Mesenchymal stem cell (in vitro differentiated cells and primary cell): ENCODE measurements around the gene DAPP1.

Experiments
- DNase-seq: peaks from one replicate; pipeline ENCODE4 v3.0.0-alpha.2; 2013
- H2AFZ ChIP-seq: one replicate; pipeline ENCODE4 v1.6.1; 2013; ENCODE audit warnings: low read depth, mild to moderate bottlenecking, control low read depth, inconsistent platforms, low read length, moderate library complexity
- H2AK5ac ChIP-seq: 2 replicates; pipeline ENCODE4 v1.6.1; 2013; ENCODE audit warnings: low read length, moderate library complexity, mild to moderate bottlenecking, inconsistent platforms; ENCODE audit not compliant: severe bottlenecking
- H2BK120ac ChIP-seq: one replicate; pipeline ENCODE4 v1.6.1; 2013; ENCODE audit warnings: low read depth, mild to moderate bottlenecking, inconsistent platforms, low read length, moderate library complexity
- H2BK12ac ChIP-seq, 2 experiments: one replicate each; pipeline ENCODE4 v1.6.1; 2013; ENCODE audit warnings: inconsistent platforms in 2 of 2, low read length in 2 of 2, mild to moderate bottlenecking in 2 of 2, moderate library complexity in 2 of 2, control low read depth in 1 of 2
- H2BK15ac ChIP-seq: one replicate; pipeline ENCODE4 v1.6.1; 2013; ENCODE audit warnings: mild to moderate bottlenecking, low read depth, inconsistent platforms; ENCODE audit not compliant: poor library complexity, severe bottlenecking
- H2BK5ac ChIP-seq: 2 replicates; pipeline ENCODE4 v1.6.1; 2013; ENCODE audit warnings: low read depth, mild to moderate bottlenecking, low read length, control low read depth, inconsistent platforms; ENCODE audit not compliant: poor library complexity, severe bottlenecking
- H3K14ac ChIP-seq, 2 experiments: one replicate each; pipeline ENCODE4 v1.6.1; 2013; ENCODE audit warnings: inconsistent platforms in 2 of 2, low read length in 2 of 2, control low read depth in 1 of 2, mild to moderate bottlenecking in 1 of 2, moderate library complexity in 1 of 2
- H3K18ac ChIP-seq, 2 experiments: one replicate each; pipeline ENCODE4 v1.6.1; 2013; ENCODE audit warnings: inconsistent platforms in 2 of 2, low read length in 2 of 2, control low read depth in 1 of 2, low read depth in 1 of 2, mild to moderate bottlenecking in 1 of 2
- H3K23ac ChIP-seq, 2 experiments: one replicate each; pipeline ENCODE4 v1.6.1; 2013; ENCODE audit warnings: inconsistent platforms in 2 of 2, low read length in 2 of 2, mild to moderate bottlenecking in 2 of 2, moderate library complexity in 2 of 2, control low read depth in 1 of 2
- H3K27ac ChIP-seq: 2 replicates; pipeline ENCODE4 v1.5.1; 2013; ENCODE audit warnings: mild to moderate bottlenecking, moderate library complexity, low read length, control low read depth, inconsistent platforms; ENCODE audit not compliant: poor library complexity, severe bottlenecking
- H3K27me3 ChIP-seq, 2 experiments: 2 replicates each; pipeline versions ENCODE4 v1.6.1 to v1.7.0; 2013; ENCODE audit warnings: low read length in 2 of 2, mild to moderate bottlenecking in 2 of 2, moderate library complexity in 2 of 2, control low read depth in 1 of 2, inconsistent platforms in 1 of 2; ENCODE audit not compliant: control insufficient read depth in 1 of 2, insufficient read depth in 1 of 2
- H3K36me3 ChIP-seq, 2 experiments: 2 replicates each; pipeline versions ENCODE4 v1.6.1 to v1.7.0; 2013; ENCODE audit warnings: low read length in 2 of 2, control low read depth in 1 of 2, inconsistent platforms in 1 of 2, low read depth in 1 of 2, mild to moderate bottlenecking in 1 of 2; ENCODE audit not compliant: insufficient read depth in 2 of 2, control insufficient read depth in 1 of 2
- H3K4ac ChIP-seq, 2 experiments: one replicate each; pipeline ENCODE4 v1.6.1; 2013; ENCODE audit warnings: inconsistent platforms in 2 of 2, low read length in 2 of 2, mild to moderate bottlenecking in 2 of 2, moderate library complexity in 2 of 2, control low read depth in 1 of 2, low read depth in 1 of 2
- H3K4me1 ChIP-seq: 2 replicates; pipeline ENCODE4 v1.6.1; 2013; ENCODE audit warnings: low read depth, low read length, control low read depth; ENCODE audit not compliant: control insufficient read depth, insufficient read depth
- H3K4me2 ChIP-seq: 2 replicates; pipeline ENCODE4 v1.6.1; 2013; ENCODE audit warnings: low read length, mild to moderate bottlenecking, inconsistent platforms; ENCODE audit not compliant: poor library complexity, severe bottlenecking
- H3K4me3 ChIP-seq, 2 experiments: 2 replicates each; pipeline versions ENCODE4 v1.5.1 to v1.7.0; 2013; ENCODE audit warnings: low read length in 2 of 2, mild to moderate bottlenecking in 2 of 2, control low read depth in 1 of 2, low read depth in 1 of 2; ENCODE audit not compliant: insufficient read depth in 1 of 2
- H3K79me1 ChIP-seq: replicated peaks from 2 replicates; pipeline ENCODE4 v1.6.1; 2013; ENCODE audit warnings: mild to moderate bottlenecking, control low read depth, low read length, inconsistent platforms; ENCODE audit not compliant: poor library complexity, severe bottlenecking
- H3K9ac ChIP-seq: 2 replicates; pipeline ENCODE4 v1.7.0; 2013; ENCODE audit warnings: mild to moderate bottlenecking, low read length, moderate library complexity
- H3K9me3 ChIP-seq: 2 replicates; pipeline ENCODE4 v1.7.0; 2013; ENCODE audit warnings: mild to moderate bottlenecking, low read length; ENCODE audit not compliant: control insufficient read depth
- H4K8ac ChIP-seq: one replicate; pipeline ENCODE4 v1.6.1; 2013; ENCODE audit warnings: inconsistent platforms, mild to moderate bottlenecking, low read length, moderate library complexity
- H4K91ac ChIP-seq: one replicate; pipeline ENCODE4 v1.6.1; 2013; ENCODE audit warnings: mild to moderate bottlenecking, low read length, inconsistent platforms
- WGBS: methylation state at CpG from one replicate; pipeline ENCODE4 v1.1.7; 2013; ENCODE audit warnings: mixed read lengths; 5-methylcytosine and 5-hydroxymethylcytosine counted together

DAPP1 gene

DNA sequence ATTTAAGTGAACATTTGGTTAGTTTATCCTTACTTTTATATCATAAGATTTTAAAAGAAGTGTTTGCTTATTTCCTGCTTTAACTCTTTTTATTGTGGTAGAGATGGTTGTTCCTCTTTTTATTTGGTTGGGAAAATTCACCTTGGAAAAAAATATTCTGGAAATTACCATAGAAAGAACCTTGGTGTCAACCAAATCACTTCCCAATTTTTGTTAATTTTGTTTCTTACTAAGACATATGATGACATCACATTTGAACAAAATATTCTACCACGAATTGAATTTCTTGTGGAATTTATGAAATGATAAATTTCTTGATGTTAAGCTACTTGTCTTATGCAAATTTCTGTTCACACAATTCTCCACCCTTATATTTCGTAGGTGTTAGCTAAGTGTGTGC, 43.9 kb downstream of the DAPP1 start:
- H3K23ac ChIP-seq, result no peak overlapping the region
- 69% methylated on average over 1 of the region's 2 CpGs for WGBS
- no peak overlapping the region for H2BK15ac ChIP-seq
- H3K4ac ChIP-seq, result no peak overlapping the region
- no peaks in the 10 kb centered on the region for H3K79me1 ChIP-seq
- H3K27me3 ChIP-seq, result no peaks in the 10 kb centered on the region
- no peaks in the 10 kb centered on the region for H3K36me3 ChIP-seq
- no peak overlapping the region for H3K9ac ChIP-seq
- no peak overlapping the region for H2BK120ac ChIP-seq
- no peak overlapping the region for H2BK5ac ChIP-seq
- no peak overlapping the region for H2AK5ac ChIP-seq
- H3K27ac ChIP-seq, result no peak overlapping the region
- H4K8ac ChIP-seq, result no peak overlapping the region
- H2BK12ac ChIP-seq, result no peak overlapping the region
- no peak overlapping the region for H3K14ac ChIP-seq
- no peak overlapping the region for H3K18ac ChIP-seq
- no peak overlapping the region for H3K4me3 ChIP-seq
- DNase-seq, result no peak
- no peaks in the 10 kb centered on the region for H3K9me3 ChIP-seq
- H4K91ac ChIP-seq, result no peak overlapping the region
- no peak overlapping the region for H3K4me2 ChIP-seq
- H2AFZ ChIP-seq, result no peak overlapping the region
- H3K4me1 ChIP-seq, result peaks cover 2% of the 10 kb centered on the region

GRCh38 chr4:99861120-99861905, 44.7 kb downstream of the DAPP1 start:
- H3K4me2 ChIP-seq, result no peak overlapping the region
- no peaks in the 10 kb centered on the region for H3K27me3 ChIP-seq
- H3K9me3 ChIP-seq, result no peaks in the 10 kb centered on the region
- no peaks in the 10 kb centered on the region for H3K79me1 ChIP-seq
- H3K4ac ChIP-seq, result no peak overlapping the region
- no peak overlapping the region for H3K18ac ChIP-seq
- H4K91ac ChIP-seq, result no peak overlapping the region
- no peak overlapping the region for H2BK15ac ChIP-seq
- H2AK5ac ChIP-seq, result no peak overlapping the region
- no peak overlapping the region for H4K8ac ChIP-seq
- H2BK120ac ChIP-seq, result no peak overlapping the region
- no peak overlapping the region for H2AFZ ChIP-seq
- H2BK12ac ChIP-seq, result no peak overlapping the region
- no peak overlapping the region for H3K23ac ChIP-seq
- peaks cover 2% of the 10 kb centered on the region for H3K4me1 ChIP-seq
- H3K27ac ChIP-seq, result no peak overlapping the region
- H3K14ac ChIP-seq, result no peak overlapping the region
- no peaks in the 10 kb centered on the region for H3K36me3 ChIP-seq
- no peak overlapping the region for H3K4me3 ChIP-seq
- 51% methylated on average over 2 of the region's 5 CpGs for WGBS
- no peak overlapping the region for H3K9ac ChIP-seq
- H2BK5ac ChIP-seq, result no peak overlapping the region
- DNase-seq, result no peak

GRCh38 chr4:99863804-99864203, 47.2 kb downstream of the DAPP1 start:
- Histone ChIP-seq H3K4me2 (no peak overlapping the region), H4K8ac (no peak overlapping the region), H3K27ac (no peak overlapping the region), H3K9me3 (no peaks in the 10 kb centered on the region), H2AFZ (no peak overlapping the region), H3K36me3 (no peaks in the 10 kb centered on the region), H3K23ac (no peak overlapping the region), H3K27me3 (no peaks in the 10 kb centered on the region), H4K91ac (no peak overlapping the region), H3K79me1 (no peaks in the 10 kb centered on the region), H3K14ac (no peak overlapping the region), H3K4ac (no peak overlapping the region), H3K9ac (no peak overlapping the region), H2BK12ac (no peak overlapping the region), H3K4me1 (peaks cover 2% of the 10 kb centered on the region), H3K4me3 (no peak overlapping the region), H2BK5ac (no peak overlapping the region), H3K18ac (no peak overlapping the region), H2BK15ac (no peak overlapping the region), H2AK5ac (no peak overlapping the region), H2BK120ac (no peak overlapping the region)
- DNase-seq, result peak; percentile 24
- 75% methylated on average over 2 of the region's 3 CpGs for WGBS

DNA sequence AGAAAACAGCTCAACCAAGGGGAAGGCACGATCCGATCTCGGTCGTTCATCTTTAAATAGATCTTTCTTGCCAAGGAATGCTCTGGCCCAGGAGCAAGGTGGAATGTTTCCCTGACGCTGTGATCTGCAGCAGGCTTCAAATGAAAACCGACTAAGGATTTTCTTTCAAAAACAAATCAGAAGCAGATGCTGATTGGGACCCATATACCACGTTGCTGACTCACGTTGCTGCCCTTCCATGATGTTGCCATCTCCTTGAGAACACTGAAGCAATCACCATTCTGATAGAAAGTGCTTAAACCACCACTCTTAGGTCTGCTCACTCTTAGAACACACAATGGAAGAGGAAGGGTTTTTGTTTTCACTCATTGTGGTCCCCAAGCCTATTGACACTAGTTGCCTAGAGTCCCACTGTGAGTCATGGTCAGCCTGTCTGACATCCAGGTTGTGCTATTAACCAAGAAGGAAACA, 51.5 kb downstream of the DAPP1 start:
- H3K23ac ChIP-seq, result no peak overlapping the region
- no peaks in the 10 kb centered on the region for H3K9me3 ChIP-seq
- WGBS, result 69% methylated on average over 8 of the region's 8 CpGs
- H3K4ac ChIP-seq, result no peak overlapping the region
- no peak overlapping the region for H3K18ac ChIP-seq
- no peaks in the 10 kb centered on the region for H3K27me3 ChIP-seq
- H2BK12ac ChIP-seq, result no peak overlapping the region
- H3K4me2 ChIP-seq, result no peak overlapping the region
- DNase-seq, result peak; percentile 6
- H2BK120ac ChIP-seq, result no peak overlapping the region
- no peak overlapping the region for H3K27ac ChIP-seq
- H2AK5ac ChIP-seq, result no peak overlapping the region
- no peak overlapping the region for H2BK5ac ChIP-seq
- peak overlapping the region; percentile 53 for H3K9ac ChIP-seq
- H3K4me1 ChIP-seq, result no peaks in the 10 kb centered on the region
- no peaks in the 10 kb centered on the region for H3K36me3 ChIP-seq
- H4K91ac ChIP-seq, result no peak overlapping the region
- H2BK15ac ChIP-seq, result no peak overlapping the region
- H3K14ac ChIP-seq, result no peak overlapping the region
- H2AFZ ChIP-seq, result no peak overlapping the region
- no peak overlapping the region for H4K8ac ChIP-seq
- no peaks in the 10 kb centered on the region for H3K79me1 ChIP-seq
- H3K4me3 ChIP-seq, result peak overlapping the region in 1 of 2 experiments; percentile 21
